Osteocyte (in vitro differentiated cells): ENCODE results near the gene RNF166. TPM values are rescaled to one million over a fixed set of nuclear protein-coding genes. Genes with fewer than 3 reads are reported as not detected.

Experiments used
- DNase-seq: peaks from one replicate; pipeline ENCODE4 v3.0.0; 2021; ENCODE audit warnings: mixed read lengths; ENCODE audit not compliant: unreplicated experiment; ENCODE audit errors: extremely low spot score
- H3K27ac Mint-ChIP-seq: one replicate; pipeline ENCODE4 v1.8.0; 2021; ENCODE audit warnings: mild to moderate bottlenecking, mixed read lengths; ENCODE audit not compliant: unreplicated experiment
- H3K27me3 Mint-ChIP-seq: one replicate; pipeline ENCODE4 v1.8.0; 2021; ENCODE audit warnings: mixed read lengths; ENCODE audit not compliant: unreplicated experiment
- H3K36me3 Mint-ChIP-seq: one replicate; pipeline ENCODE4 v1.8.0; 2021; ENCODE audit warnings: mixed read lengths; ENCODE audit not compliant: unreplicated experiment
- H3K4me1 Mint-ChIP-seq: one replicate; pipeline ENCODE4 v1.8.0; 2021; ENCODE audit warnings: mixed read lengths; ENCODE audit not compliant: unreplicated experiment
- H3K4me3 Mint-ChIP-seq: one replicate; pipeline ENCODE4 v1.8.0; 2021; ENCODE audit warnings: mild to moderate bottlenecking, moderate library complexity, mixed read lengths; ENCODE audit not compliant: unreplicated experiment
- H3K9me3 Mint-ChIP-seq: one replicate; pipeline ENCODE4 v1.8.0; 2021; ENCODE audit warnings: mixed read lengths; ENCODE audit not compliant: unreplicated experiment
- CTCF ChIP-seq: fragments of 200-600 bp; sonication (generic); IDR thresholded peaks from 2 replicates; pipeline ENCODE4 v1.5.0; 2021; ENCODE audit warnings: antibody characterized with exemption, mild to moderate bottlenecking, moderate library complexity
- total RNA-seq: library from RNA; stranded (reverse); gene quantifications from 2 replicates; pipeline ENCODE4 v1.2.1, GENCODE V29; 2021

Gene RNF166
- total RNA-seq, 1 donor from 2014 or later: 17.2 TPM

DNA sequence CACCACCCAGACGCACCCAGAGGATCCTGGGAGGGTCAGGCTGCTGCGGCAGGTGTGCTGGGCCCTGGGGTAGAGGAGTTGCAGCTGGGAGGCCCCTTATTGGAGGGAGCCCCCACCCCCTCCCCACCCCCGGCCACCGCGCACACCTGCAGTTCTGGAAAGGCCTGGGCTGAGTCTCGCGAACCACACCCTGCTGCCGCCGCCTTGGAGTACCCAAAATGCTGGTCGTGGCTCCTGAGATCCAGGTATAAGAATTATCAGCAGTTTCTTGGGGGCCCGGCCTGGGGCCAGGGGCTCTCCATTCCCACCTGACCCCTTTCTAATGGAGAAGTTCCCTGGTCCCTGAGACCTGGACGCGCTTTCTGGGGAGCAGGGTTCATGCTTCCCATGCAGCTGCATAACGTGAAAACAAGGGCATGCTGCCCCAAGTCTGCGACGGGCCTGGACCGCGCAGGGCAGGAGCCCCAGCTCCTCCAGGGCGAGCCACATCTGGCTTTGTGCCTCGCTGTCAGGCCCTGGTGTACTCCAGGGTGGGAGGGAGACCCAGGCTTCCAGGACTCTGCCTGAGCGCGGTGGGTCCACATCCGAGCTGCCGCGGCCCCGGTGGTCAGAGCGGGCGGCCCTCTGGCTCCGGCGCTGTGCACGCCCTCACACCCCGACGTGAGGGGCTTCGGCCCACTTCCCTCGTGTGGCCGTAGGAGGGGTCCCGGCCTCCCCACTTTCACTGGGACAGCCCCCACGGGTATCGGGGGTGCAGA lies 12.6 kb downstream of the RNF166 start:
- DNase-seq: no peak
- Mint-ChIP-seq H3K27ac (no peak overlapping the region), H3K27me3 (peaks cover 12% of the 10 kb centered on the region), H3K4me1 (no peaks in the 10 kb centered on the region), H3K9me3 (no peaks in the 10 kb centered on the region), H3K4me3 (no peak overlapping the region), H3K36me3 (peaks cover 4% of the 10 kb centered on the region)
- TF ChIP-seq CTCF: no peak

GRCh38 chr16:88692861-88693260 lies 13.3 kb downstream of the RNF166 start:
- H3K27me3 Mint-ChIP-seq: peaks cover 20% of the 10 kb centered on the region
- no peak overlapping the region for H3K27ac Mint-ChIP-seq
- TF ChIP-seq CTCF: no peak
- peaks cover 4% of the 10 kb centered on the region for H3K36me3 Mint-ChIP-seq
- no peak for DNase-seq
- no peaks in the 10 kb centered on the region for H3K9me3 Mint-ChIP-seq
- H3K4me1 Mint-ChIP-seq: no peaks in the 10 kb centered on the region
- no peak overlapping the region for H3K4me3 Mint-ChIP-seq

DNA sequence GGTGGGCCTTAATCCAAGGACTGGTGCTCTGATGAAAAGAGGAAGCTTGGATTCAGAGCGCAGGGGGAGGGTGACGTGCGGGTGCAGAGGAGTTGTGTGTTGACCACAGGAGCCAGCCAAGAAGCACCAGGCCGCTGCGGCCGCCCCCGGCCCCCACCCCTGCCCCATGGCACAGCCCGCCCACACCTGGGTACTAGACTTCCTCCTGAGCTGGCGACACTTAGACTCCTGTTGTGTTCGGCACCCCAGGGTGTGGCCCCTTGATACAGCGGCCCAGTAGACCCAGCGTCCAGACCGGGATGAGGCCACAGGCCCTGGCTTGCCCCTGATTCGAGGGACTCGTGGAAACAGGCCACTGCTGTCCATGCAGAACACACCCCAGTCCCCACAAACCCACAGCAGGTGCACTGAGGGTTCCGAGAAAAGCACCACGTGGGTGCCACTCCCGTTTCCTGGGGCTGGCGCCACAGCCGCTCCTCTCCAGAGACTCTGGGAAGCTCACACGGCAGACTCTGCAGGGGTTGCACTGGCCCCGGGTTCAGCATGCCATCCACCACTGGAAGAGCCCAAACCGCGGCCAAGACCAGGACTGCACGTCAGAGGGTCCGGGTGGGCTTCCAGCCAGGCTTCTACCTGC lies 14.2 kb downstream of the RNF166 start:
- no peak for TF ChIP-seq CTCF
- no peaks in the 10 kb centered on the region for H3K9me3 Mint-ChIP-seq
- no peaks in the 10 kb centered on the region for H3K4me1 Mint-ChIP-seq
- no peak overlapping the region for H3K27ac Mint-ChIP-seq
- no peaks in the 10 kb centered on the region for H3K36me3 Mint-ChIP-seq
- no peak for DNase-seq
- H3K4me3 Mint-ChIP-seq: no peak overlapping the region
- H3K27me3 Mint-ChIP-seq: peaks cover 22% of the 10 kb centered on the region

DNA sequence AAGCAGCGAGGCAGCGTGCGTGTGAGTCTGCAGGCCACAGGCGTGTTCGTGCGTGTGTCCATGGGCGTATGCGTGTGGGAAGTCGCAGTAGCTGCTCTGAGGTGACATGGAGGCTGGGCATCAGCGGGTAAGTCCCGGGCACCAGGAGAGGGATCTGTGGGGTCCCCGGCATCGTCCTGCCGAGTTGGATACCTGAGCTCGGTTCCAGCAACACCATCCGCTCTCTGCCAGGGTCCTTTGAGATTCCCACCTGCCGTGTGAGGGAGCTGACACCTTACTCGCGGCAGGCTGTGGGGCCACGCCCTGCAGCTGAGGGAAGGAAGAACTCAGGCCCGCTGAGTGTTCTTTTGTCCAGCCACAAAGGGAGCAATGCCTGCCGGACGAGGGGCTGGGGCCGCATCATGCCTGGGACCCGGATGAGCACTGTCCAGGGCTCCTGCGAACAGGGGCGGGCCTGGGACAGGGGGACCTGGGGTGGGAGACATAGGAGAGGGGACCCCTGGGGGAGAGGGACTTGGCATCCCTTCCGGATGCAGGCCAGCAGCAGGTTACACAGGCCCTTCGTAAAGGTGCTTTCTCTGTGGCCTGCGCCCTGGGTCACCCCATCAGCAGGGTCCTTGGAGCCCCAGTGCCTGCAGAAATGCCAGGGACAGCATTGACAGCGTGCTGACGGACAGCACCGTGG lies 14.9 kb downstream of the RNF166 start:
- Mint-ChIP-seq H3K4me3 (no peak overlapping the region), H3K27ac (no peak overlapping the region), H3K36me3 (no peaks in the 10 kb centered on the region), H3K9me3 (no peaks in the 10 kb centered on the region), H3K4me1 (no peaks in the 10 kb centered on the region), H3K27me3 (peaks cover 24% of the 10 kb centered on the region)
- DNase-seq: no peak
- TF ChIP-seq CTCF: no peak
